Measurements from ENCODE around the gene GRB7.

Gene GRB7

GRCh38 chr17:39765175-39765574 is 27.4 kb downstream of the GRB7 start:
- H3K9me3 ChIP-seq, result no peaks in the 10 kb centered on the region
- no peaks in the 10 kb centered on the region for H3K4me1 ChIP-seq (ENCODE audit: control insufficient read depth in 1 of 2, insufficient read depth in 1 of 2, low read depth in 1 of 2, low read length in 1 of 2)
- TF ChIP-seq CTCF (IDR thresholded peaks at IDR 0.05), result no peak
- H3K4me3 ChIP-seq (ENCODE audit: low read depth in 1 of 2, low read length in 1 of 2), result no peak overlapping the region
- H3K27me3 ChIP-seq, result peaks cover 90% of the 10 kb centered on the region
- H3K36me3 ChIP-seq, result no peaks in the 10 kb centered on the region
- H3K27ac ChIP-seq, result no peak overlapping the region

GRCh38 chr17:39765766-39766165 is 28.0 kb downstream of the GRB7 start:
- Histone ChIP-seq H3K27ac (no peak overlapping the region), H3K4me1 (ENCODE audit: control insufficient read depth in 1 of 2, insufficient read depth in 1 of 2, low read depth in 1 of 2, low read length in 1 of 2) (no peaks in the 10 kb centered on the region), H3K36me3 (no peaks in the 10 kb centered on the region), H3K27me3 (peaks cover 88% of the 10 kb centered on the region), H3K9me3 (no peaks in the 10 kb centered on the region), H3K4me3 (ENCODE audit: low read depth in 1 of 2, low read length in 1 of 2) (no peak overlapping the region)
- no peak for TF ChIP-seq CTCF (IDR thresholded peaks at IDR 0.05)

- no peak overlapping the region for H3K27ac ChIP-seq
- H3K9me3 ChIP-seq, result no peaks in the 10 kb centered on the region
- TF ChIP-seq CTCF (IDR thresholded peaks at IDR 0.05), result no peak
- no peak overlapping the region for H3K4me3 ChIP-seq (ENCODE audit: low read depth in 1 of 2, low read length in 1 of 2)
- H3K27me3 ChIP-seq, result peaks cover 83% of the 10 kb centered on the region
- H3K36me3 ChIP-seq, result no peaks in the 10 kb centered on the region
- H3K4me1 ChIP-seq (ENCODE audit: control insufficient read depth in 1 of 2, insufficient read depth in 1 of 2, low read depth in 1 of 2, low read length in 1 of 2), result peaks cover 0 to under 1% of the 10 kb centered on the region in 2 experiments
These were observed 29.4 kb downstream of the GRB7 start for GRCh38 chr17:39767147-39767546.

- no peak overlapping the region for H3K27ac ChIP-seq
- H3K4me1 ChIP-seq (ENCODE audit: control insufficient read depth in 1 of 2, insufficient read depth in 1 of 2, low read depth in 1 of 2, low read length in 1 of 2), result peaks cover 10 to 15% of the 10 kb centered on the region in 2 experiments
These were observed 32.3 kb downstream of the GRB7 start for GRCh38 chr17:39769974-39770587.

GRCh38 chr17:39772415-39772814 is 34.7 kb downstream of the GRB7 start:
- Histone ChIP-seq H3K27me3 (peaks cover 72% of the 10 kb centered on the region), H3K27ac (no peak overlapping the region), H3K9me3 (no peaks in the 10 kb centered on the region), H3K36me3 (no peaks in the 10 kb centered on the region), H3K4me1 (ENCODE audit: control insufficient read depth in 1 of 2, insufficient read depth in 1 of 2, low read depth in 1 of 2, low read length in 1 of 2) (peaks cover 19 to 23% of the 10 kb centered on the region in 2 experiments), H3K4me3 (ENCODE audit: low read depth in 1 of 2, low read length in 1 of 2) (no peak overlapping the region)
- no peak for TF ChIP-seq CTCF (IDR thresholded peaks at IDR 0.05)

More at GRCh38 chr17:39769974-39770587, 32.3 kb downstream of the GRB7 start:
- H3K4me3 ChIP-seq (ENCODE audit: low read depth in 1 of 2, low read length in 1 of 2), result no peak overlapping the region
- peaks cover 72% of the 10 kb centered on the region for H3K27me3 ChIP-seq
- H3K36me3 ChIP-seq, result no peaks in the 10 kb centered on the region
- no peaks in the 10 kb centered on the region for H3K9me3 ChIP-seq
- TF ChIP-seq CTCF (IDR thresholded peaks at IDR 0.05), result no peak

Data from neutrophil (primary cell).